GM23248 (cell line): ENCODE data around the gene CEP43.

Experiments used
- EZH2 ChIP-seq: fragments of 200-600 bp; sonication (generic); IDR thresholded peaks from 2 replicates; pipeline ENCODE4 v1.6.1; 2018; ENCODE audit warnings: antibody characterized with exemption, mild to moderate bottlenecking; ENCODE audit not compliant: insufficient read depth, poor library complexity, severe bottlenecking
- EZH2phosphoT487 ChIP-seq: fragments of 200-600 bp; sonication (generic); IDR thresholded peaks from 2 replicates; pipeline ENCODE4 v1.6.1; 2018; ENCODE audit warnings: antibody characterized with exemption, moderate library complexity, mild to moderate bottlenecking, low read depth; ENCODE audit not compliant: insufficient read depth

DNA sequence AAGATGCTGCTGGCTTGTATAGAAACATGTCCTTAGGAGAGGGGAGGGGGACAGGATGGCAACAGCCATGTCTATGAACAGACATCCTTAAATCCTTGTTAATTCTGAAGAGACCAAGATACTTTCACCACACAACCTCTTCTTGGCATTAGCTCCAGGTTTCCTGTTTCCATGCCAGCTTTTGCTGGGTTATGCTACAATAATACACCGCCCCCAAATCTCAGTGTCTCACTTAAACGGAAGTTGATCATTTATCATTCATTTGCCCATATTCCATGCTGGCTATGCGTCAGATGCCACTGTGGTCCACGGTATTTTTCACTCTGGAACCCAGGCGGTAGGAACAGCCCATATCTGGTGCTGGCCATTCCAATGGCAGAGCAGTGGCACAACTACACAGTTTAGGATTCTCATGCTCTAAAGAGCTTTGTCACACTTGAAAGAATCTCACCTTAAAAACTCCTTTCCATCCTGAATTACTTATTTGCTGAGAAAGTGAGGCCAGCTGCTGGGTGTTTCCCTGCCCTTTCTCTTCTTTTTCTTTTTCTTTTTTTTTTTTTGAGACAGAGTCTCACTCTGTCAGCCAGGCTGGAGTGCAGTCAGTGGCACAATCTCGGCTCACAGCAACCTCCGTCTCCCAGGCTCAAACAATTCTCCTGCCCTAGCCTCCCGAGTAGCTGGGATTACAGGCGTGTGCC lies 39.1 kb upstream of the CEP43 start:
- TF ChIP-seq EZH2 (no peak), EZH2phosphoT487 (no peak)
